Measurements from ENCODE around the gene DDAH2.
A peak's percentile ranks its signal among the peaks of the same experiment; 100 is the strongest.

DDAH2 gene, protein sequence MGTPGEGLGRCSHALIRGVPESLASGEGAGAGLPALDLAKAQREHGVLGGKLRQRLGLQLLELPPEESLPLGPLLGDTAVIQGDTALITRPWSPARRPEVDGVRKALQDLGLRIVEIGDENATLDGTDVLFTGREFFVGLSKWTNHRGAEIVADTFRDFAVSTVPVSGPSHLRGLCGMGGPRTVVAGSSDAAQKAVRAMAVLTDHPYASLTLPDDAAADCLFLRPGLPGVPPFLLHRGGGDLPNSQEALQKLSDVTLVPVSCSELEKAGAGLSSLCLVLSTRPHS

DNA sequence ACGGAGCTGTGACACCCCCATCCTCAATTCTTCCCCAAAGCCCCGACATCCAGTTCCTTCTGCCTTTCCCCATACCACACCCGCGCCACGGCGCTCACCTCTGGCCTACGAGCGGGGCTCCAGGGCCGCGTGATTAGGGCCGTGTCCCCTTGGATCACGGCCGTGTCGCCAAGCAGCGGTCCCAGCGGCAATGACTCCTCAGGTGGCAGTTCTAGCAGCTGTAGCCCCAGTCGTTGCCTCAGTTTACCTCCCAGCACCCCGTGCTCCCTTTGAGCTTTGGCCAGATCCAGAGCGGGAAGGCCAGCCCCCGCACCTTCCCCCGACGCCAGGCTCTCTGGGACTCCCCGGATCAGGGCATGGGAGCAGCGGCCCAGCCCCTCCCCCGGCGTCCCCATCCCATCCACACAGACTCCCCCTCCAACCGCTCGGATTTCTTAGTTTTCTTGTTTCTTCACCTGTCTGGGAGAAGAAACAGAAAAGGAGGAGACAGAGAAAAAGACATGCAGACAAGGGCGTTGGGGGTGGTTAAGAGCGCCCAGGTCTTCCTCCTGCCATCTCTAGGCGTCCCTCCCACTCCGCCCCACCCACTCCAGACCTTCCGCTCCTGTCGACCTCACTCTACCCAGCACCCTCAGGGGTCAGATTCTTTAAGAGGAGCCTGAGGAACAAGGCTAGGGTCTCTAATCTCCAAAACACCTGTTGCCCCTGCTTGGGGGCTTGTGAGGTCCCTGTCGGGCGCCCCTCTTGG lies at the start of gene DDAH2:
TSS of gene DDAH2 (minus strand) at position 533 of the 748 bp plus-strand sequence. CDS start at position 395, 138 bp downstream.
- DNase-seq (ENCODE audit: low spot score) = no peak

GRCh38 chr6:31778193-31778592 lies 49.1 kb upstream of the DDAH2 start:
- no peak for DNase-seq (ENCODE audit: low spot score)

GRCh38 chr6:31777667-31778050 lies 48.6 kb upstream of the DDAH2 start:
- DNase-seq (ENCODE audit: low spot score) = no peak

- DNase-seq (ENCODE audit: low spot score) = no peak
Measured at GRCh38 chr6:31776989-31777666, 48.0 kb upstream of the DDAH2 start, which contains the start of gene VWA7. TSS of gene VWA7 (minus strand) at chr6:31777328. CDS start at chr6:31776779, 549 bp downstream.

- DNase-seq (ENCODE audit: low spot score) = no peak
Measured at GRCh38 chr6:31776485-31776988, 47.4 kb upstream of the DDAH2 start.

DNA sequence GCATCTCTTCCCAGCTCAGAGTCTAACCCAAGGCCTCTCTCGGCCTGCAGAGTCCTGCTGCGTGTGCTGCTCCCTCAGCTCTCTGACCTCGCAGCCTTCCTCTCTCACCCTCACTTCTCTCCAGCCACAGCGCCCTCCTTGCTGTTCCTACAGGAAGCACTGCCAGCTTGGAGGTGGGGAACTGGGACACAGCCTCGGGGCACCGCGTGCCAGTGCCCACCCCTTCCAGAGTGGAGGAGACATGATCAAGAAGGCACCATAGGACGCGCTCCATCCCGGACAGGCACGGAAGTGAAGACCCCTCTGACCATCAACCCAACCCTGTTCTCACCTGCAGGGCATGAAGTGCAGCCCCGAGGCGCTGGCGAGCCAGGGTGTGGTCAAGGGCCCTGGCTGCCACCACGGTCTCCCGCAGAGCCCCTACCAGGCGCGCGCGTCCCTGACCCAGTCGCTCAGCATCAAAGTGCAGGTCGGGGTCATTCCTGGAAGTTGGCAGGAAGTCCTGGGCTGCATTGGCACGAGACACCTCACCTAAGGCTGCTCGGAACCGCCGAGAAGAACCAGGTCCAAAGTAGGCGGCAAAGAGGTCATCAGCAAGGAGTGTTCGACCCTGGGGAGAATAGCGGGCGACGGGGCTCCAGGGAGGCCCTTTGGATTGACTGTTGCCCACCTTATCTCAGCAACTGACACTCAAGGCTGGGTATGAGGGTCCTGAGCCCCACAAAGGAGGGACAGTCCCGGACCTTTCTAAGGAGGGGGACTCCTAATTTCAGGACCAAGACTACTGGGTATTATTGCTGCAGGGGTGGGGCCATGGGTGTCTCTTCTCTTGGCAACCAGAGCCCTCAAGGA lies 46.8 kb upstream of the DDAH2 start:
- no peak for DNase-seq (ENCODE audit: low spot score)

DNA sequence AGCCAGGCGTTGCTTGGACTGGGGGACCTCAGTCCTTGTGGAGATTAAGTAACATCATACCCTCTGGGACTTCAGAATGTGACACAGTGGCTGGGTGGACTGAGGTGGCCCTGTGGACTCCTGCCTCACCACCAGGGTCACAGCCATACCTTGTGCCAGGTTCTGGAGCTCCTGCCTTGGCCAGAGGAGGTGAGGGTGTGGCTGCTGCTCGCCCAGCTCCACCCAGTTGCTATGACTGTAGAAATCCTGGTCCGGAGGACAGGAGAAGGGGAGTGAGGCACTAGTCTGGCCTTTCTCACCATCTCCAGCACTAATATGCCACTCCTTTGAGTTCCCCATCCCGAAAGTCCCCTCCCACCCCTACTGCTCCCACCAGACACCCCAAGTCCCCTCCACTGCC lies 46.1 kb upstream of the DDAH2 start:
- DNase-seq (ENCODE audit: low spot score) = no peak

DNA sequence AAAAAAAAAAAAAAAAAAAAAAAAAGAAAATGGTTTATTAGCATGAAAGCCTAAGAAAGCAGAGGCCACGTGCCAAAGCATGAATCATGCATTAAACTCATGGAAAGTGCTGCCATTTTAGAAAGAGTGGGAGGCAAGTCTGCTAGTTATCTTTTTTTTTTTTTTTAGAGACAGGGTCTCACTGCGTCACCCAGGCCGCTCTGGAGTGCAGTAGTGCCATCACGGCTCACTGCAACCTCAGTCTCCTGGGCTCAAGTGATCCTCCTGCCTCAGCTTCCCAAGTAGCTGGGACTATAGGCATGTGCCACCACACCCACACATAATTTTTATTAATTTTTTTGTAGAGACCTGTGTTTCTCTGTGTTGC lies 42.9 kb upstream of the DDAH2 start:
- DNase-seq (ENCODE audit: low spot score) = no peak

DNA sequence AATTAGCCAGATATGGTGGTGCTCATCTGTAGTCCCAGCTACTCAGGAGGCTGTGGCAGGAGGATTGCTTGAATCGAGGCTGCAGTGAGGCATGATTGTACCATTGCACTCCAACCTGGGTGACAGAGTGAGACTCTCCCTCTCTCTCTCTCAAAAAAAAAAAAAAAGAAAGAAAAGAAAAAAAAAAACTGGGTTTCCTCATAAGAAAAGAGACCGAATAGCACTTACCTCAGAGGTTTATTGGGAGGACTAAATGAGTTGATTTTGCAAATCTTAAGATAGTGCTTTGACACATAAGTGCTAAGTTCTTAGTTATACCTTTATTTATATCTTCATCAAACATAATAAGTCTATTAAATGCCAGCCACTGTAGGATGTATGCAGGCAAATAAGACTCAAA lies 41.8 kb upstream of the DDAH2 start:
- DNase-seq (ENCODE audit: low spot score) = no peak

DNA sequence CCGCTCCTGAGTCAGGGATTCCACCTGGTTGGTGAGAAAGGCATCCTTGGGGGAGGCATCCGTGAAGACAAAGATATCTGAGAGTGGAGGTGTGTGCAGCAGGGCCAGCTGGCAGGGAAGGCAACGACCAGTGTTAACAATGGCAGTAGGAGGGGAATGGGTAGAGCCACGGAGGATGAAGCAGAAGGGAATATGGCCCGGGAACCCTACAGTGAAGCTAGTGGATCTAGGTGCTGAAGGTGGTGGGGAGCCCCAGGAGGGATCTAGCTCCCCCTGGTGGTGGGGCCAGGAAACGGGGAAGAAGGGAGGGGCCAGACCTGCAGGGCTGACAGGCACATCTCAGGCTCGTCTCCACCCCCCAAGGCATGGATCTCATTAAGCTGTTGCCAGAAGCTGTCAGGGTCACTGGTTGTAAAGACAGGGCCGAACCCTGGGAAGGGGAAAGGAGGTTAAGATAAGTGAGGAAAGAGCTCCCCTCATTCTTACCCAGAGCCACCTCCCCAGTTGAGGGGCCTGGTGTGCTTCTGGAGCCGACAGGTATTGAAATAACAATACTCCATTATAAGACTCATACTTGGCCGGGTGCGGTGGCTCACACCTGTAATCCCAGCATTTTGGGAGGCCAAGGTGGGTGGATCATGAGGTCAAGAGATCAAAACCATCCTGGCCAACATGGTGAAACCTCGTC lies 40.7 kb upstream of the DDAH2 start:
- peak; percentile 73 for DNase-seq (ENCODE audit: low spot score)

DNA sequence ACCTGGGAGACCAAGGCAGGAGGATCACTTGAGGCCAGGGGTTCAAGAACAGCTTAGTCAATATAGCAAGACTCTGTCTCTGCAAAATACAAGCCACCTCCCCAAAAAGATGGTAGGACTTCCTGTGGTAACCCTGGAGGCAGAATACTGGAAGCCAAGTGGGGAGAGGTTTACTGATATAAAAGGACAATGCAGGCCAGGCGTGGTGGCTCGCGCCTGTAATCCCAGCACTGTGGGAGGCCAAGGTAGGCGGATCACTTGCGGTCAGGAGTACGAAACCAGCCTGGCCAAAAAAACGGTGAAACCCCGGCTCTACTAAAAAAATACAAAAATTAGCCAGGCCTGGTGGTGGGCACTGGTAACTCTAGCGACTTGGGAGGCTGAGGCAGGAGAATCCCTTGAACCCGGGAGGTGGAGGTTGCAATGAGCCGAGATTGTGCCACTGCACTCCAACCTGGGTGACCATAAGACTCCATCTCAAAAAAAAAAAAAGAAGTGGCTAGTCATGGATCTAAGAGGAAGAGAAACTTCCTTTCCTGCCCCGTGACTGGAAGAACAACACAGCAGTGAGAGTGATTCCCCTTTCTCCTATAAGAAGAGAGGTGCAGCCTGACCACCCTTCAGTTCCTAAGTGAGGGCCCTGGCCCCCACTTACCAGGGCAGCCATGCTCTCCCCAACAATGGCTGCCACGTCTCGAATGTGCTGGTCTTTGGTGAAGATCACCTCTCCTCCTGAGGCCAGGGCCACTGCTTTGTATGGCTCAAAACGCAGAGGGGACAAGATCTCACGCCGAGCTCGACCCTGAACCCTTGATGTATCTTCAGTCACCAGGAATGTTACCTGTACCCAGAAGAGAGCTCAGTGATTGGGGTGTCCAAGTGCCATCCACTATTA lies 39.5 kb upstream of the DDAH2 start:
- no peak for DNase-seq (ENCODE audit: low spot score)

DNA sequence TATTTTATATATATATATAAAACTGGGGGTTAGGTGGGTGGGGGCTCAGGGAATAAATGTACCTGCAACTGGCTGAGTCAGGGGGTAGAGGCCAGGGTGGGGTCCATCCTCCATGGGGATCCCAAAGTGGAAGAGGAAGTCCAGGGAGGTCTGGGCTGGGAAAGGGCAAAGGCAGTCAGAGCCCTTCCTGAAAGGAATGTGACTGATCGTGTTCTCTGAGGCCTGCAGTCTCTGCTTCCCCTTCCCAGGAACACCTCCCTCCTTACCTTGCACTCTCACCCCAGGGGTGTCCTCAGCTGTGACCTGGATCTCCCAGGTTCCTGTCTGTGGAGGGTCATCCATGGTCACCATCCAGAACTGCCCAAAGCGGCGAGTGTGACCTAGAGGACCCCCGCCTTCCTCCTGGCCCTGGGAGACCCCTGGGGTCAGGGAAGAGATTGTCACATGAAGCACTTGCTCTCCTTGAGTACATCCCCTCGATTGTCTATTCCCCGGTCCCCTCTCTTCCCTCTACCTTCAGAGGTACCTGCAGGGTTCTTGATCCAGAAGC lies 38.1 kb upstream of the DDAH2 start:
- DNase-seq (ENCODE audit: low spot score) = no peak

GRCh38 chr6:31765910-31766794 lies 37.1 kb upstream of the DDAH2 start:
- DNase-seq (ENCODE audit: low spot score) = peak; percentile 66

GRCh38 chr6:31765559-31765909 lies 36.4 kb upstream of the DDAH2 start:
- DNase-seq (ENCODE audit: low spot score) = no peak

DNA sequence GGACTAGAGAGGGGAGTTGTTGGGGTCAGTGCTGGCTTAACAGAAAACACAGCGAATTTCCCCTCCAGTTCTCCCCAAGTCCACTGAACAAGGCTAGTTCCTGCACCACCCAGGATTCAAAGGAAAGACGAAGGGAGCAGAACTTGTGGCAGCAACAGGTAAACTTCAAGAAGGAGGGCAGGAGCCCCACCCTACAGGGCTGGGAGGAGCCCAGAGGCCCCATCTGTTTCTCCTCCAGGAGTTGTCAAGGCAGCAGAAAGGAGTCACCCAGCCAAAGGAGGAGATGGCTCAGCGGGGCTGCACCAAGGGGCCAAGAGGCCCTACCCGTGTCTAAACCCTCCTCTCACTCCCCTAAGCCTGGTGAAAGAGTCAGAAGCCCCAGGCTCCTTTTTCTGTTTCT lies 35.1 kb upstream of the DDAH2 start:
- no peak for DNase-seq (ENCODE audit: low spot score)

DNA sequence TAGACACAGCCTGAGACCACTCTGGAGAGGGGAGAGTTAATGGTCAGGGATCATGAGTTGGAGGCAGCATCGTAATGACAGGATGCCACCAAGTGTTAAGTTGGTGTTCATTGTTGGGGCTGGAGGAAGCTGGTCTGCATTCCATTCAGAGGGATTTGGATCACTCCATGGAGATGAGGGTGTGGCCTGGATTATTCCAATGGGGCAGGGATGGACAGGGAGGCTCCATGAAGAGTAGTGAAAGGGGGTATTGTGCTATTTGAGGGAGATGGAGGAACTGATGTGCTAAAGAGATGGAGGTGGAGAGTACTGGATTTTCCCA lies 34.5 kb upstream of the DDAH2 start:
- peak; percentile 79 for DNase-seq (ENCODE audit: low spot score)

GRCh38 chr6:31762878-31763618 lies 33.9 kb upstream of the DDAH2 start:
- no peak for DNase-seq (ENCODE audit: low spot score)

- no peak for DNase-seq (ENCODE audit: low spot score)
Measured at GRCh38 chr6:31762356-31762755, 33.3 kb upstream of the DDAH2 start, which contains the start of gene SAPCD1. TSS of gene SAPCD1 (plus strand) at chr6:31762656. CDS start at chr6:31763055, 399 bp downstream.

All from ecto neural progenitor cell (in vitro differentiated cells).